PC-3 (cell line): ENCODE data around the gene TRIM40. TPM values are rescaled to one million over a fixed set of nuclear protein-coding genes. Genes with fewer than 3 reads are reported as not detected.

Experiments used
- ATAC-seq: fragments of 200-7000 bp; cut with Tn5 transposase; 2 replicates; pipeline ENCODE4 v1.9.1; 2020; ENCODE audit warnings: mild to moderate bottlenecking, moderate library complexity
- Bru-seq: library from RNA; stranded (reverse); fragments of 400-500 nt; gene quantifications from one replicate; lab custom pipeline; 2021; lab: Mats Ljungman, UMichigan
- BruChase-seq, 2 experiments: library from RNA; stranded (reverse); fragments of 400-500 nt; gene quantifications; one replicate each; lab custom pipeline; 2021; lab: Mats Ljungman, UMichigan
- BruUV-seq: library from RNA; stranded (reverse); fragments of 400-500 nt; replicated peaks from 2 replicates; lab custom pipeline; 2021; lab: Mats Ljungman, UMichigan
- CTCF ChIA-PET: fragments of 300-600 bp; sonication (Branson Sonifier 250); formaldehyde crosslinking; loops from one replicate; lab custom pipeline; 2022; ENCODE audit warnings: antibody characterized with exemption; lab: Charles Lee
- POLR2A ChIA-PET: fragments of 300-600 bp; sonication (Branson Sonifier 250); formaldehyde crosslinking; loops from one replicate; lab custom pipeline; 2022; ENCODE audit warnings: antibody characterized with exemption; ENCODE audit not compliant: unreplicated experiment; lab: Charles Lee
- DNase-seq: peaks from one replicate; pipeline ENCODE4 v3.0.0-alpha.2; 2015
- H2AFZ ChIP-seq: fragments of 300-600 bp; sonication (generic); 2 replicates; pipeline ENCODE4 v1.6.0; 2016; ENCODE audit warnings: antibody characterized with exemption, low read length
- H3F3A ChIP-seq: fragments of 300-600 bp; sonication (generic); one replicate; pipeline ENCODE4 v1.6.0; 2017; ENCODE audit warnings: antibody characterized with exemption, low read length, control low read depth, mild to moderate bottlenecking; ENCODE audit not compliant: unreplicated experiment
- H3K27ac ChIP-seq: fragments of 300-600 bp; sonication (generic); 2 replicates; pipeline ENCODE4 v1.5.1; 2016; ENCODE audit warnings: mild to moderate bottlenecking, low read length
- H3K27me3 ChIP-seq: fragments of 300-600 bp; sonication (generic); 2 replicates; pipeline ENCODE4 v1.6.1; 2016; ENCODE audit warnings: low read length, mixed read lengths
- H3K36me3 ChIP-seq: fragments of 300-600 bp; sonication (generic); 2 replicates; pipeline ENCODE4 v1.6.1; 2016; ENCODE audit warnings: low read depth, mixed run types, low read length, mixed read lengths
- H3K4me1 ChIP-seq: fragments of 300-600 bp; sonication (generic); 2 replicates; pipeline ENCODE4 v1.5.1; 2016; ENCODE audit warnings: low read length; ENCODE audit not compliant: insufficient read depth
- H3K4me2 ChIP-seq: fragments of 300-600 bp; sonication (generic); 2 replicates; pipeline ENCODE4 v1.6.0; 2016; ENCODE audit warnings: low read length
- H3K4me3 ChIP-seq: fragments of 300-600 bp; sonication (generic); 2 replicates; pipeline ENCODE4 v1.5.1; 2016; ENCODE audit warnings: mild to moderate bottlenecking, low read length, mixed read lengths
- H3K79me2 ChIP-seq: fragments of 300-600 bp; sonication (generic); 2 replicates; pipeline ENCODE4 v1.6.1; 2017; ENCODE audit warnings: low read length, mixed read lengths
- H3K9ac ChIP-seq: fragments of 300-600 bp; sonication (generic); 2 replicates; pipeline ENCODE4 v1.6.0; 2016; ENCODE audit warnings: mild to moderate bottlenecking, low read length
- H3K9me2 ChIP-seq: fragments of 300-600 bp; sonication (generic); replicated peaks from 2 replicates; pipeline ENCODE4 v1.6.1; 2016; ENCODE audit warnings: mixed run types, low read length, mixed read lengths
- H3K9me3 ChIP-seq: fragments of 300-600 bp; sonication (generic); 2 replicates; pipeline ENCODE4 v1.6.1; 2016; ENCODE audit warnings: low read length, mixed read lengths
- H4K20me1 ChIP-seq: fragments of 300-600 bp; sonication (generic); 2 replicates; pipeline ENCODE4 v1.6.1; 2016; ENCODE audit warnings: low read length, mixed read lengths
- CTCF ChIP-seq: fragments of 300-600 bp; sonication (generic); conservative IDR thresholded peaks from 2 replicates; pipeline ENCODE4 v1.5.1; 2017; ENCODE audit warnings: antibody characterized with exemption, low read depth, mild to moderate bottlenecking, low read length
- EZH2 ChIP-seq: fragments of 300-600 bp; sonication (generic); IDR thresholded peaks from one replicate; pipeline ENCODE4 v1.6.1; 2017; ENCODE audit warnings: antibody characterized with exemption, mild to moderate bottlenecking, low read length; ENCODE audit not compliant: unreplicated experiment
- EZH2phosphoT487 ChIP-seq: fragments of 300-600 bp; sonication (generic); IDR thresholded peaks from 2 replicates; pipeline ENCODE4 v1.6.1; 2018; ENCODE audit warnings: mild to moderate bottlenecking, antibody characterized with exemption, low read length, borderline replicate concordance
- intact Hi-C: fragments of 100-400 bp; cut with micrococcal nuclease; formaldehyde crosslinking; loops from 2 replicates; pipeline ENCODE4 v1.9.0; 2023
- long read RNA-seq: library from polyadenylated mRNA; unstranded; transcript quantifications from one replicate; pipeline ENCODE4 v2.0.0, GENCODE V29; 2021; ENCODE audit not compliant: unreplicated experiment
- total RNA-seq: library from RNA; depleted of rRNA; stranded (reverse); fragments of >200 nt; gene quantifications from 2 replicates; pipeline ENCODE4 v1.2.3, GENCODE V29; 2014; rRNA removed

Gene TRIM40
- total RNA-seq (not detected in 2 replicates), Bru-seq, nascent RNA (percentile 6 among the genes with signal in this experiment), BruChase-seq, experiment 1, labeled RNA remaining after a 6-hour chase (percentile 12 among the genes with signal in this experiment), BruChase-seq, experiment 2, labeled RNA remaining after a 2-hour chase (percentile 13 among the genes with signal in this experiment)
- long read RNA-seq, result 0 reads

GRCh38 chr6:30135757-30136156 is at the start of gene TRIM40:
Gene TRIM40, plus strand, starts transcription at chr6:30136140. Its CDS starts 897 bp downstream, at chr6:30137037.
- CTCF ChIA-PET, result no interaction called here
- ATAC-seq, result no peak
- no peaks in the 10 kb centered on the region for H3K9me2 ChIP-seq
- H2AFZ ChIP-seq, result no peak within 1 kb of the TSS
- H4K20me1 ChIP-seq, result no peaks in the 10 kb centered on the region
- no peaks in the 10 kb centered on the region for H3K9me3 ChIP-seq
- H3K4me2 ChIP-seq, result no peak within 1 kb of the TSS
- H3K79me2 ChIP-seq, result no peaks in the 10 kb centered on the region
- peak; percentile 28 for DNase-seq
- no peak within 1 kb of the TSS for H3K27ac ChIP-seq
- no peak within 1 kb of the TSS for H3K9ac ChIP-seq
- no peak within 1 kb of the TSS for H3K4me3 ChIP-seq
- TF ChIP-seq EZH2phosphoT487, result no peak
- no peak for TF ChIP-seq EZH2
- TF ChIP-seq CTCF, result no peak
- BruUV-seq, result no TSS peak
- H3K36me3 ChIP-seq, result no peaks in the 10 kb centered on the region
- intact Hi-C loops, result no loop called here
- no peaks in the 10 kb centered on the region for H3F3A ChIP-seq
- peaks cover 9% of the 10 kb centered on the region for H3K4me1 ChIP-seq
- H3K27me3 ChIP-seq, result no peaks in the 10 kb centered on the region
- POLR2A ChIA-PET, result no interaction called here

GRCh38 chr6:30087876-30088275 is 48.1 kb upstream of the TRIM40 start:
- Histone ChIP-seq H3K9me2 (no peaks in the 10 kb centered on the region), H3K36me3 (no peaks in the 10 kb centered on the region), H2AFZ (no peak overlapping the region), H3K79me2 (no peaks in the 10 kb centered on the region), H3K9ac (no peak overlapping the region), H3K27me3 (no peaks in the 10 kb centered on the region), H3F3A (no peaks in the 10 kb centered on the region), H3K4me2 (no peak overlapping the region), H3K27ac (no peak overlapping the region), H3K9me3 (no peaks in the 10 kb centered on the region), H3K4me1 (peaks cover 8% of the 10 kb centered on the region; the same call in 1 of the 2 replicates), H4K20me1 (no peaks in the 10 kb centered on the region), H3K4me3 (no peak overlapping the region)
- no TSS peak for BruUV-seq
- ChIA-PET CTCF (no interaction called here), POLR2A (no interaction called here)
- no peak for ATAC-seq
- TF ChIP-seq EZH2 (no peak), CTCF (no peak), EZH2phosphoT487 (no peak)
- DNase-seq, result no peak
- intact Hi-C loops, result no loop called here
